DOHH2 (cell line): ENCODE results near the gene PRSS38.

Source experiments
- H3F3A ChIP-seq: fragments of 200-600 bp; sonication (generic), shearing (Covaris generic); 2 replicates; pipeline ENCODE4 v1.6.0; 2016; ENCODE audit warnings: antibody characterized with exemption, mild to moderate bottlenecking; ENCODE audit not compliant: control insufficient read depth, insufficient read depth
- H3K27ac ChIP-seq: fragments of 200-600 bp; sonication (generic); 2 replicates; pipeline ENCODE4 v1.5.1; 2014; ENCODE audit warnings: low read depth, mild to moderate bottlenecking, low read length, moderate library complexity
- H3K27me3 ChIP-seq: fragments of 200-600 bp; sonication (generic); 2 replicates; pipeline ENCODE4 v1.6.1; 2014; ENCODE audit warnings: mild to moderate bottlenecking, low read length, mixed read lengths; ENCODE audit not compliant: control insufficient read depth
- H3K36me3 ChIP-seq: fragments of 200-600 bp; sonication (generic); 2 replicates; pipeline ENCODE4 v1.6.1; 2014; ENCODE audit warnings: mild to moderate bottlenecking, low read length, moderate library complexity, mixed read lengths; ENCODE audit not compliant: control insufficient read depth
- H3K4me1 ChIP-seq: fragments of 200-600 bp; sonication (generic); 2 replicates; pipeline ENCODE4 v1.6.1; 2014; ENCODE audit warnings: mild to moderate bottlenecking, low read length, mixed read lengths; ENCODE audit not compliant: control insufficient read depth
- H3K4me2 ChIP-seq: fragments of 200-600 bp; sonication (generic); 2 replicates; pipeline ENCODE4 v1.6.0; 2014; ENCODE audit warnings: mild to moderate bottlenecking, low read length, moderate library complexity
- H3K4me3 ChIP-seq: fragments of 200-600 bp; sonication (generic); 2 replicates; pipeline ENCODE4 v1.5.1; 2014; ENCODE audit warnings: mild to moderate bottlenecking, low read length, mixed read lengths
- H3K79me2 ChIP-seq: fragments of 200-600 bp; sonication (generic); 2 replicates; pipeline ENCODE4 v1.6.1; 2014; ENCODE audit warnings: mild to moderate bottlenecking, low read length, mixed read lengths; ENCODE audit not compliant: control insufficient read depth
- H3K9me2 ChIP-seq: fragments of 200-600 bp; sonication (generic); replicated peaks from 2 replicates; pipeline ENCODE4 v1.6.1; 2014; ENCODE audit warnings: mild to moderate bottlenecking, low read length, mixed read lengths; ENCODE audit not compliant: control insufficient read depth
- H3K9me3 ChIP-seq: fragments of 200-600 bp; sonication (generic); 2 replicates; pipeline ENCODE4 v1.6.1; 2014; ENCODE audit warnings: antibody characterized with exemption, low read length, mixed read lengths; ENCODE audit not compliant: control insufficient read depth, insufficient read depth
- H4K20me1 ChIP-seq: fragments of 200-600 bp; sonication (generic); 2 replicates; pipeline ENCODE4 v1.6.0; 2014; ENCODE audit warnings: low read depth, mild to moderate bottlenecking, antibody characterized with exemption, low read length, moderate library complexity; ENCODE audit not compliant: control insufficient read depth, insufficient read depth
- EZH2phosphoT487 ChIP-seq: fragments of 200-600 bp; sonication (generic); IDR thresholded peaks from 2 replicates; pipeline ENCODE4 v1.6.1; 2017; ENCODE audit warnings: borderline replicate concordance, mild to moderate bottlenecking, antibody characterized with exemption, low read length, moderate library complexity, mixed read lengths
- TF ChIP-seq, protein P1 (sequence below): fragments of 200-600 bp; sonication (generic); IDR thresholded peaks from one replicate; pipeline ENCODE4 v1.5.1; 2014; ENCODE audit warnings: antibody characterized with exemption, mild to moderate bottlenecking, low read depth, low read length; ENCODE audit not compliant: poor library complexity, severe bottlenecking

The PRSS38 gene

GRCh38 chr1:227809026-227809425 is 6.4 kb upstream of the PRSS38 start:
- H3K9me3 ChIP-seq = peaks cover 6% of the 10 kb centered on the region; the same call in 1 of the 2 replicates
- no peak overlapping the region for H3K27ac ChIP-seq
- no peaks in the 10 kb centered on the region for H3K4me1 ChIP-seq

GRCh38 chr1:227813962-227814361 is 1.5 kb upstream of the PRSS38 start:
- Histone ChIP-seq H3K4me1 (no peaks in the 10 kb centered on the region), H3F3A (no peaks in the 10 kb centered on the region), H3K36me3 (no peaks in the 10 kb centered on the region), H4K20me1 (no peaks in the 10 kb centered on the region), H3K27ac (no peak overlapping the region), H3K9me2 (no peaks in the 10 kb centered on the region), H3K4me2 (no peak overlapping the region), H3K4me3 (no peak overlapping the region), H3K27me3 (no peaks in the 10 kb centered on the region), H3K9me3 (peaks cover 15% of the 10 kb centered on the region; the same call in 1 of the 2 replicates), H3K79me2 (no peaks in the 10 kb centered on the region)
- TF ChIP-seq, protein P1, sequence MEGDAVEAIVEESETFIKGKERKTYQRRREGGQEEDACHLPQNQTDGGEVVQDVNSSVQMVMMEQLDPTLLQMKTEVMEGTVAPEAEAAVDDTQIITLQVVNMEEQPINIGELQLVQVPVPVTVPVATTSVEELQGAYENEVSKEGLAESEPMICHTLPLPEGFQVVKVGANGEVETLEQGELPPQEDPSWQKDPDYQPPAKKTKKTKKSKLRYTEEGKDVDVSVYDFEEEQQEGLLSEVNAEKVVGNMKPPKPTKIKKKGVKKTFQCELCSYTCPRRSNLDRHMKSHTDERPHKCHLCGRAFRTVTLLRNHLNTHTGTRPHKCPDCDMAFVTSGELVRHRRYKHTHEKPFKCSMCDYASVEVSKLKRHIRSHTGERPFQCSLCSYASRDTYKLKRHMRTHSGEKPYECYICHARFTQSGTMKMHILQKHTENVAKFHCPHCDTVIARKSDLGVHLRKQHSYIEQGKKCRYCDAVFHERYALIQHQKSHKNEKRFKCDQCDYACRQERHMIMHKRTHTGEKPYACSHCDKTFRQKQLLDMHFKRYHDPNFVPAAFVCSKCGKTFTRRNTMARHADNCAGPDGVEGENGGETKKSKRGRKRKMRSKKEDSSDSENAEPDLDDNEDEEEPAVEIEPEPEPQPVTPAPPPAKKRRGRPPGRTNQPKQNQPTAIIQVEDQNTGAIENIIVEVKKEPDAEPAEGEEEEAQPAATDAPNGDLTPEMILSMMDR = no peak
- no peak for TF ChIP-seq EZH2phosphoT487

More at GRCh38 chr1:227809026-227809425, 6.4 kb upstream of the PRSS38 start:
- no peaks in the 10 kb centered on the region for H3F3A ChIP-seq
- TF ChIP-seq EZH2phosphoT487 = no peak
- TF ChIP-seq, protein P1 = no peak
- no peaks in the 10 kb centered on the region for H3K79me2 ChIP-seq
- no peaks in the 10 kb centered on the region for H3K36me3 ChIP-seq
- H3K4me2 ChIP-seq = no peak overlapping the region
- H3K27me3 ChIP-seq = no peaks in the 10 kb centered on the region
- H3K9me2 ChIP-seq = no peaks in the 10 kb centered on the region
- no peaks in the 10 kb centered on the region for H4K20me1 ChIP-seq
- no peak overlapping the region for H3K4me3 ChIP-seq

- no peaks in the 10 kb centered on the region for H3K4me1 ChIP-seq
- TF ChIP-seq EZH2phosphoT487 = no peak
- TF ChIP-seq, protein P1 = no peak
- H3K9me2 ChIP-seq = no peaks in the 10 kb centered on the region
- no peak overlapping the region for H3K4me2 ChIP-seq
- H3K79me2 ChIP-seq = no peaks in the 10 kb centered on the region
- no peaks in the 10 kb centered on the region for H3F3A ChIP-seq
- H3K27me3 ChIP-seq = no peaks in the 10 kb centered on the region
- peaks cover 15% of the 10 kb centered on the region; the same call in 1 of the 2 replicates for H3K9me3 ChIP-seq
- no peak overlapping the region for H3K27ac ChIP-seq
- no peaks in the 10 kb centered on the region for H3K36me3 ChIP-seq
- no peaks in the 10 kb centered on the region for H4K20me1 ChIP-seq
- no peak overlapping the region for H3K4me3 ChIP-seq
These were observed 1.4 kb downstream of the PRSS38 start for GRCh38 chr1:227816750-227817446.
